SK-N-MC (cell line): ENCODE data around the gene RAB4A.

Source experiments
- DNase-seq: peaks from one replicate; pipeline ENCODE4 v3.0.0-alpha.2; 2011; ENCODE audit warnings: low read depth, low spot score
- H3K27ac ChIP-seq: fragments of 200-600 bp; sonication (generic); 2 replicates; pipeline ENCODE4 v1.5.1; 2016; ENCODE audit warnings: mixed run types
- H3K36me3 ChIP-seq: fragments of 200-600 bp; sonication (generic); 2 replicates; pipeline ENCODE4 v1.6.1; 2017; ENCODE audit warnings: antibody characterized with exemption, low read length, mixed read lengths; ENCODE audit not compliant: insufficient read depth
- H3K4me3 ChIP-seq: fragments of 200-600 bp; sonication (generic); 2 replicates; pipeline ENCODE4 v1.5.1; 2016
- H3K9ac ChIP-seq: fragments of 200-600 bp; sonication (generic); 2 replicates; pipeline ENCODE4 v1.8.0; 2017; ENCODE audit warnings: mixed run types, mixed read lengths; ENCODE audit not compliant: insufficient read length
- H3K9me3 ChIP-seq: fragments of 200-600 bp; sonication (generic); 2 replicates; pipeline ENCODE4 v1.6.1; 2017; ENCODE audit warnings: low read depth, mild to moderate bottlenecking, antibody characterized with exemption, low read length, moderate library complexity, mixed read lengths
- EZH2 ChIP-seq: fragments of 200-600 bp; sonication (generic); IDR thresholded peaks from one replicate; pipeline ENCODE4 v1.6.1; 2017; ENCODE audit warnings: antibody characterized with exemption
- FOXP2 ChIP-seq: optimal IDR thresholded peaks from 2 replicates; pipeline ENCODE3; 2011; ENCODE audit warnings: mild to moderate bottlenecking, moderate library complexity; ENCODE audit not compliant: insufficient read depth; ENCODE audit errors: extremely low read length, control extremely low read depth
- POLR2AphosphoS5 ChIP-seq: IDR thresholded peaks from 2 replicates; pipeline ENCODE4 v1.6.1; 2012; ENCODE audit warnings: mild to moderate bottlenecking, low read depth, low read length, borderline replicate concordance

RAB4A gene

DNA sequence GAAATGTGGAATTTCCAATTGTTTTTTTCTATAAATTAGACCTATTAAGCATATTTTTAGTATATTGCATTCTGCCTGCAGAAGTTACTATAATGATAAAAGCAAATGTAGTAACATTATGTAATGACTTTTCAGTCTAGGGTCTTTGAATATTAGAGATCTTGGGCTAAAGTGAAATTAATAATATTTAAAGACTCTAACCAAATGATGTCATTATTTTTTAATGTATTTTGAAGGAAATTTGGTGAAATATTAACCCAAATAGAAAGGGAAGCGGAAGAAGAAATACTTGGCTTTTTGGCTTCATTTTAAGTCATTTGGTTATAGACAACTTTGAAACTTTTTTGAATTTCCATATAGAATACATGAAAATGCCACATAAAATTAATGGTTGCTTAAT, 26.8 kb downstream of the RAB4A start:
- no peak for DNase-seq
- Histone ChIP-seq H3K27ac (no peak overlapping the region), H3K9ac (no peak overlapping the region), H3K4me3 (no peak overlapping the region), H3K9me3 (no peaks in the 10 kb centered on the region), H3K36me3 (no peaks in the 10 kb centered on the region)
- TF ChIP-seq POLR2AphosphoS5 = no peak
- TF ChIP-seq FOXP2 = no peak
- no peak for TF ChIP-seq EZH2

DNA sequence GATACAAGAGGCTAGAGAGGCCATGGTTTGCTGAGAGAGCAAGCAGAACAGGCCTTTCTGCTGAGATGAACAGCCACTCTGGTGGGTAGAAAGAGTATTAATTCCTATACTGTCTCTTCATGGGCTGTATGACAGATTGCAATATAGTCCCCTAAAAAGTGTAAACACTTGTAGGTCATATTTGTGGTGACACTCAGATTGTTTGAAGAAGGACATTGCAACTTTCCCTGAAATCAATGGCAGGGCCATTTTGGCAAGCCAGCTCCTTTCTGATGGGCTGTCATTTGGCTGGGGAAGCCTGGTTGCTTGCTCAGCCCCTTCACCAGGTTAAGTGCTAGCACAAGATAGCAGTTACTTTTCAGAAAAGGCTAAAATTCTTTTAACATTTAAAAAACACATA, 27.5 kb downstream of the RAB4A start:
- Histone ChIP-seq H3K4me3 (no peak overlapping the region), H3K9me3 (no peaks in the 10 kb centered on the region), H3K36me3 (no peaks in the 10 kb centered on the region), H3K9ac (no peak overlapping the region), H3K27ac (no peak overlapping the region)
- TF ChIP-seq FOXP2 (no peak), POLR2AphosphoS5 (no peak), EZH2 (no peak)
- no peak for DNase-seq

DNA sequence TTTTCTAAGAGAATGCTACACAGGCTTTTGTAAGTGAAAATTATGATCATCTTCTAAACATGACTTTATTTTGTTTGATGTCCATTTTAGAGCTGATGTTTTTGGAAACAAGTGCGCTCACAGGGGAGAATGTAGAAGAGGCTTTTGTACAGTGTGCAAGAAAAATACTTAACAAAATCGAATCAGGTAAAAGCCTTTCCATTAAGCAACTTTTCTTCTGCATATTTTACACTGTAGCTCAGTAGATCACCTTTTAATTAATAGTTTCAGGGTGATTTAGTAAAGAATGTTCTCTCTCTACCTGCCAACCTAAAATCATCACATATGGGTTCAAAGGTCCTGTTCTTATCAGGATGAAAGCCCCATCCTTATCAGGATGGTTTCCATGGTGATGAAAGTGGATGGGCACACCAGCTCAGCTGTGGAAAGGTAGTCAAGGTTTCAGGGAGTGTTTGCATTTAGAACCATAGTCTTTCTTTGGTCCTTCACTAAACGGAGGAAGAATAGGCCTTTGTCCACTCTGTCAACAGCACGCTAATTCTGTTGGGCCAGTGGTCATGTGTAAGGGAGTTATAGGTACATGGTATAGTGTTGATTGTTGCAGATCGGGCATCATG, 28.1 kb downstream of the RAB4A start:
- TF ChIP-seq EZH2 (no peak), FOXP2 (no peak), POLR2AphosphoS5 (no peak)
- Histone ChIP-seq H3K36me3 (no peaks in the 10 kb centered on the region), H3K27ac (no peak overlapping the region)

DNA sequence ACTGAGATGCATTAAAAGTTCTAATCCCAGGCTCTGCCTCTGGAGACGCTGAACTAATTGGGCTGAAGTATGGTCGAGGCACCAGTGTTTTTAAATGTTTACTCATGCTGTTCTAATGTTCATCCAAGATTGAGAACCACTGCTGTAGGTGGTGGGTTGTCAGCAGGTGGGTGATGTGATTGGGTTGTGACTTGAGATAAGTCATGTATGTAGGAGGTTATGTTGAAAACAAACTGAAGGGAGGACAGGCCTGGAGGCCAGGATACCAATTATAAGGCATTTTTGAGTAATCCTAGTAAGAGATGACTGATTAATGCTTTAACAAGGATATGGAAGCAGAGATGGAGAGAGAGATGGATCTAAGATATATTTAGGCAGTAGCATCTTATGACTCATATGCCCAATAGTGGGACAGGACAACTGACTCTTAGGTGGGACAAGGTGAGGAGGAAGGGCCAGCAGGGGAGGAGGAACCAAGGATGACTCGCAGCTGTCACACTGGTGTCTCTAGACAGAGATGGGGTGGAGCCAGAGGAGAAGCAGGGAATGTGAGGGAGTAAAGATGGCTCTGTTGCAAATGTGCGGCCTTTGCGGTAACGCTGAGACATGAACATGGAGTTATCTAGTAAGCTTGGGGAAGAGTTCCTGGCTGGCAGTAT, 29.3 kb downstream of the RAB4A start:
- H3K36me3 ChIP-seq = no peaks in the 10 kb centered on the region
- no peak overlapping the region for H3K9ac ChIP-seq
- no peak for DNase-seq
- no peaks in the 10 kb centered on the region for H3K9me3 ChIP-seq
- H3K27ac ChIP-seq = no peak overlapping the region
- no peak overlapping the region for H3K4me3 ChIP-seq
- TF ChIP-seq FOXP2 (no peak), EZH2 (no peak), POLR2AphosphoS5 (no peak)

More for the DNA sequence above, 28.1 kb downstream of the RAB4A start:
- Histone ChIP-seq H3K4me3 (no peak overlapping the region), H3K9ac (no peak overlapping the region), H3K9me3 (no peaks in the 10 kb centered on the region)
- DNase-seq = no peak

DNA sequence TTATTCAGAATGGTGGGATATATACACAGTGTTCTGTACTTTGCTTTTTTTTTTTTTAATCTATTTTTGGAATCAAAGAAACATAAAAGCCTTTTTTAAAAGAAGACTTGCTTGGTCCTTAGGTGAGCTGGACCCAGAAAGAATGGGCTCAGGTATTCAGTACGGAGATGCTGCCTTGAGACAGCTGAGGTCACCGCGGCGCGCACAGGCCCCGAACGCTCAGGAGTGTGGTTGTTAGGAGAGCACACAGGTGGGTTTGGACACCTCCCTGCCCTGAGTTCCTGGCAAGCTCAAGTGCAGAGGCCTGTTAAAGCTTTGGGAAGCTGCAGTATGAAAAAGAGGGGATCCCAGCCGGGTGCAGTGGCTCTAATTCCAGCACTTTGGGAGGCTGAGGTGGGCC, 31.8 kb downstream of the RAB4A start:
- Histone ChIP-seq H3K4me3 (no peak overlapping the region), H3K9me3 (no peaks in the 10 kb centered on the region), H3K27ac (no peak overlapping the region), H3K9ac (no peak overlapping the region), H3K36me3 (no peaks in the 10 kb centered on the region)
- TF ChIP-seq FOXP2 (no peak), EZH2 (no peak), POLR2AphosphoS5 (no peak)
- no peak for DNase-seq

DNA sequence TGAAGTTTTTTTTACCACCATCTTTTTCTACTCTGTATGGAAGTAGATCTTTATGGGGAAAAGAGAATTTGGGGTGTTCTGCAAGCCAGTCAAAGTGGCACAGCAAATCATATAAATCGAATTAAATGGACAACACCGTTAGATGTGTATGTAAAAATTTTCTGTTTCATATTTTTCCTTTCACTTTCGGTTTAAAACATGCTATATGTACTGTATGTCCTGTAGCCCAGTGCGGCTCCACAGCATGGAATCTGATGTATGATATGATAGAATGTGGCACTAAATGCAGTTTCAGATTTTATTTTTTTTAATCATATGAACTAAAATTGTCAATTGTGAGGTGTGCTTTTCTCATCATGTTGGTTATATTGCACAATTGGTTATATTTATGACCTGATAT, 32.9 kb downstream of the RAB4A start:
- Histone ChIP-seq H3K4me3 (no peak overlapping the region), H3K9me3 (no peaks in the 10 kb centered on the region), H3K36me3 (no peaks in the 10 kb centered on the region), H3K9ac (no peak overlapping the region), H3K27ac (no peak overlapping the region)
- TF ChIP-seq POLR2AphosphoS5 = no peak
- DNase-seq = no peak

DNA sequence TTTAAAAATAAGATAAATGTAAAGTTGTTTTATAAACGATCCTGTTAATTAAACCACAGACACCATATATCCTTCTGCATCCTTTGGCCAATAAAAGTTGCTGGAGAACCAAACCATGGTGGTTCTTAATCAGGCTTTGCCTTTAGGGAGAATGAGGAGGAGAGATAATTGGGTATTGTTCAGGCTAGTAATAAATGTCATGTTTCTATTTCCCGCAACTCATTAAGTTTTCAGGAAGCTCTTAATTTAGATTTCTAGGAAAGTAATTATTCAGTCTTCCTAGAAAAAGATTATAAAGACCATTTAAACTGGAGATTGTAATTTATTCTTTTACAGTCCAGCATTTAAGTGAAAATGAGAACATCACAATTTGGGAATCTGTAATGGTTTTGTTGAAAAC, 34.5 kb downstream of the RAB4A start:
- no peak for DNase-seq
- Histone ChIP-seq H3K9me3 (no peaks in the 10 kb centered on the region), H3K4me3 (no peak overlapping the region), H3K36me3 (no peaks in the 10 kb centered on the region), H3K27ac (no peak overlapping the region), H3K9ac (no peak overlapping the region)
- TF ChIP-seq POLR2AphosphoS5 (no peak; the same call in 1 of the 2 replicates), FOXP2 (no peak), EZH2 (no peak)

DNA sequence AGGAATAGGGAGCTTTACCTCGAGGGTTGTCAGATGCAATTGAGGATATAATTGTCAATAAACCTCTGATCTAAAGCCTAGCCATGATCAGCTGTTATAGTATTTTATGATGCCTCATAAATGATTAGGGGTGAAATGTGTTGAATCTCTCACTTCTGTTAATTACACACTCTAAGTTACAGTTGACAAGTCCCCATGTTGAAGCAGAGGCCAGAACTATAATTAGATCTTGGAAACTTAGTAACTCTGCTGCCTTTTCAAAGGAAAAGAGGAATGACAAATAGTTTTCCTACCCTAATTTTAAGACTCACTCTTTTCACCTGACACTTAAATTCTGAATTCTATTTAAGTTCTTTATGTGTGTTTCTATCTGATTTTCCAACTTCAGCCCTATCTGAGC, 38.2 kb downstream of the RAB4A start:
- H3K9me3 ChIP-seq = no peaks in the 10 kb centered on the region
- no peak for DNase-seq
- H3K27ac ChIP-seq = no peak overlapping the region
- no peak overlapping the region for H3K4me3 ChIP-seq
- no peaks in the 10 kb centered on the region for H3K36me3 ChIP-seq
- TF ChIP-seq FOXP2 = no peak
- TF ChIP-seq EZH2 = no peak
- no peak for TF ChIP-seq POLR2AphosphoS5
- no peak overlapping the region for H3K9ac ChIP-seq

DNA sequence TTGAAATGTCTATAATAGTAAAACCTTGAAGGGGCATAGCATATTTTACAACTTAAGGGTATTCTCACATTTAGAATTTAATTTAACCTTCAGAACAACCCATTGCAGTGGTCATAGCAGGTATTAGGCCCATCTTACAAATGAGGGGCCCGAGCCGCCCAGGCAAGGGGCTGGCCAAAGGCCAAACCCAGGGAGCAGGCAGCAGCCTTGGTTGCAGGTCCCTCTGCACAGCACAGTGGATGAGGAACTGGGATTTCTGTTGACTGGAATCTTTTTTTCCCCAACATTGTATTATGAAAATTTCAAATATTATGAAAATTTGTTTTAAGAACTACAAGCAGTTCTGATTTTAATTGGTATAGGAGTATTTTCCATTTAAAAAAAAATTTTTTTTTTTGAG, 38.8 kb downstream of the RAB4A start:
- H3K9me3 ChIP-seq = no peaks in the 10 kb centered on the region
- H3K4me3 ChIP-seq = no peak overlapping the region
- no peak overlapping the region for H3K27ac ChIP-seq
- no peak for DNase-seq
- TF ChIP-seq FOXP2 (no peak), EZH2 (no peak), POLR2AphosphoS5 (no peak)
- H3K36me3 ChIP-seq = no peaks in the 10 kb centered on the region
- no peak overlapping the region for H3K9ac ChIP-seq
